NCI-H82 (cell line): ENCODE measurements around the gene MRPL53.
A peak's percentile ranks its signal among the peaks of the same experiment; 100 is the strongest.
"Not testable (repeated sequence)": the region's sequence is repeated elsewhere in the genome, so short reads cannot be mapped to it uniquely, and the experiment has no call there.

Experiments used
- DNase-seq: peaks from one replicate; lab custom pipeline; 2025; lab: John Stamatoyannopoulos, UW

MRPL53 gene

GRCh38 chr2:74502720-74503505 is 30.4 kb upstream of the MRPL53 start:
- peak; percentile 77 for DNase-seq

DNA sequence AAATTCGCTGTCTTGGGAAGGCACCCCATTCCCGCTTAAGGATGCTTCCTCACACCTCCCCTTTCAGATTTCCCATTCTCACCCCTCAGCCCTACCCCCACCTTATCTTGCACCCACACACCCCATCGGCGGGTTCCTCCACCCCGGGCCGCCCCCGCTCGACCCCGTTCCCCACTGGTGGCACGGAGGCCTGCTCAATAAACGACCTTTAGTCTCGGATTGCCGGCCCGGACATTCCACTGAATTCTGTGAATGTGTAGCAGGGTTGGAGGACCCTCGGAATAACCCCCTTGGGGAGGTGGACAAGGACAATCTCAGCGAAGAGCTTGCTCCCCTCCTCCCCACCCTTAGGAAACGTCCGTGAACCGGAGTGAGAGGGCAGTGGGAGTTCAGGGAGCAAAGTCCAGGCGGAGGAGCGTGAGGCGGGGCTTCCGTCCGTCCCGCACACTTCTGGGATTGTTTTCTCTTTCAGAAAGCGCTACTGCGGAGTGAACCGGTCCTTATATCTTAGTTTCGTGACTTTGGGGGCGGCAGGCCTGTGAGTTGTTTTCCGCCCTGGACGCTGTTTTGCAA is 29.8 kb upstream of the MRPL53 start:
- DNase-seq: no peak

- peak; percentile 95 for DNase-seq
Measured at GRCh38 chr2:74501335-74502071, 29.0 kb upstream of the MRPL53 start.

- no peak for DNase-seq
Measured at GRCh38 chr2:74500578-74500946, 28.1 kb upstream of the MRPL53 start.

DNA sequence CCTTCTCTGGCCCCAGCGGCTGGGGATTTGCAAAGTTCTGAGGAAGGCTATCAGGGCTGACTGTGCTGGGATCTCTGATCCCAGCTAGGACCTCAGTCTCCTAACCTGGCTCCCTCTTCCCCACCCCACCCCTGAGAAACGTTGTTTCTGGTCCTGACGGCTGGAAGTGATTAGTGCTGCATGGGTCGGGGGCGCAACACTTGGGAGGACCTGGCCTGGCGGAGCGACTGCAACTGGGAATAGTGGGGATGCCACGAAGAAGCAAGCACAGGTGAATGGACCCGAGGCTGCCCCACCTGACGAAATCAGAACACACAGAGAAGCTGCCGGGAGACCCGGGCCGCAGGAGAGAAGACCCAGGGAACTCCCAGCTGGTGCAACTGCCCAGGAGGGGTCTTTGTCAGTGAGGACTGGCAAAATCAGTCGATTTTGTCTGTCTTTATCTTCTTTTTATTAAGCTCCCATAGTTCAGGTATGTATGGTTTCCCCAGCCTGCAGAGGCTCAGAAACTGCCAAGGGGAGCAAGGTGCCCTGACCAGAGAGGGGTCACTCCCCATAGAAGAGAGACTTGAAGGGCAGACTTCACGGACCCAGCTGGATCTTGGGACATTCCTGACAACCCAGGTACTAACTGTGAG is 27.6 kb upstream of the MRPL53 start:
- no peak for DNase-seq

- DNase-seq: no peak
Measured at GRCh38 chr2:74499267-74499939, 26.9 kb upstream of the MRPL53 start, which contains the start of gene LBX2. Gene LBX2 (minus strand): TSS chr2:74499603. CDS start chr2:74499537, 66 bp downstream.

DNA sequence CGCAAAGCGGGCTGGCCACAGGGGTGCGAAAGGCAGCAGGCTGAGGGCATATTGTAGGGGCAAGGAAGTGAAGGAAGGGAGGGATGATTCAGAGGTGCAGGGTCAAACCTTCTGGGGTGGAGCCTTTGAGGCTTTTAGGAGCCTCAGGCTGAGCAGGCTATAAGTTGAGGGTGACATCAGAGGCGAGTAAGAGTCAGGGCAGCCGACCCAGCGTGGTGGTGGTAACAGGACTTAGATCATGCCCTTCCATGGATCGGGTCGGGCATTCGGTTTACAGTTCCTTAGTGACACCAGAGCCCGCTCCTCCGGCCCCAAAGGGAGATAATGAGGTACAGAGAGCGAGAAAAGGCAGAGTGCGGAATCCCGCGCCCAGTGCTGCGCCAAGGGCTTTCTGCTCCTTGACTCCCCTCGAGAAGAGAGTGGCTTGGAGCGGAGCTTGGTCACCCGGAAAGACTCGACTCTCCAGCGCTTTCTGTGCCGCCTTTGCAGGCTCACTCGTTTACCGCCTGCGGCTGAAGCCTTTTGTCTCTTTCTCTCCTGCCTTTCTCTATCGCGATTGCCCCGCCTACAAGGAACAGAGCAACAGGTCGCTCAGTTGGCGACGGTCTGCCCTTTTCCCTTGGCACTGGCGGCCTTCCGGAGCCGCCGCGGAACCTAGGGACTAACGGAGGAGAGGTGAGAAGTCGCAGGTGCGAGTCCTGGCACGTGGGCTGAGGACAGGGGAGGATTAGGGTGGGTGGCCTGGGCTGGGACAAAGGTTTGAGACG is 26.2 kb upstream of the MRPL53 start:
- no peak for DNase-seq

DNA sequence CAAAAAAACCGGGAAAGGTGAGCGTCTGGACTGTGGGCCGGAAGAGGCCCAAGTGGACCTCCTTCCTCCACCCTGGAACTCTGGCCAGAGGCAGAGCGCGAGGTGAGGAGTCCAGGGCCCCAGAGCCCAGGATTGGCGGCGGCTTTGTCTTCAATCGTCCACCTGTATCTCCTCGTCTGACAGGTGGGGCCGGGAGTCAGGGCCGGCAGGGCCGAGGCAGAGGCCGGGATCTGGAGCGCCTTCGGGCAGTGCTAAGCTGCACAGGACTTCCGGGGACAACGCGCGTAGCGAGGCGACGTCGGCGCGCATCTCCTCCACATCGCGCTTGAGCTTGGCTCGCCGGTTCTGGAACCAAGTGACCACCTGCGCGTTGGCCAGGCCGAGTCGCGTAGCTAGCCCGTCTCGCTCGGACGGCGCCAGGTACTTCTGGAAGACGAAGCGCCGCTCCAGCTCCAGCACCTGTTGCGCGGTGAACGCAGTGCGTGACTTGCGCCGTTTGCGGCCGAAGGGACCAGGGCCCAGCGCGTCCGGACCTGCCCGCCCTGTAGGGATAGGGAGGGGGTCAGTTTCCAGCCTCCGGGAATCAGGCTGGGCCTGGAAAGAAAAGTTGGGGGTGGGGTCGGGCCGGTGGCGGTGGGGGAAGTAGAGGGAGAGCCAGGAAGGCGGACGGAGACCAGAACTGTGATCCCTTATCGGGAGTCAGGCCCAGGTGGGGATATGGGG is 25.5 kb upstream of the MRPL53 start:
- no peak for DNase-seq

GRCh38 chr2:74496997-74497776 is 24.7 kb upstream of the MRPL53 start:
- DNase-seq: no peak

GRCh38 chr2:74495440-74495839 is 23.0 kb upstream of the MRPL53 start:
- no peak for DNase-seq

- no peak for DNase-seq
Measured at GRCh38 chr2:74493546-74493945, 21.1 kb upstream of the MRPL53 start.

- DNase-seq: no peak
Measured at GRCh38 chr2:74491648-74492544, 19.4 kb upstream of the MRPL53 start.

DNA sequence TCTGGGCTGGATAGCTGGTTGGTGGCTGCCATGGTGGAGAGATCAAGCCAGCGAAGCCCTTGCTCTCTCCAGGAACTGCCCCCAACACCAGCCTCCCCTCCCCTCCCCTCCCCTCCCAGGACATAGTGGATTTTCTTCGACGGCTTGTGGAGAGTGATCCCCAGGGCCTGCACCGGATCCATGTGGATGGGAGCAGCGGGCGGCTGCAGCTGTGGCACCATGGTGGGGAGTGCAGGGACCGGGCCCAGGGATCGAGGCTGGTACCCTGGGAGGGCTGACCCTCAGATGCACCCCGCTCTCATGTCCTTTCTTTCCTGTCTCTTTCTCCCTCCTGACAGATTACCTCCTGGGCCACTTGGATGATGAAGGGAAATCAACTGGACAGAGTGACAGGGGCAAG is 17.4 kb upstream of the MRPL53 start:
- DNase-seq: no peak

DNA sequence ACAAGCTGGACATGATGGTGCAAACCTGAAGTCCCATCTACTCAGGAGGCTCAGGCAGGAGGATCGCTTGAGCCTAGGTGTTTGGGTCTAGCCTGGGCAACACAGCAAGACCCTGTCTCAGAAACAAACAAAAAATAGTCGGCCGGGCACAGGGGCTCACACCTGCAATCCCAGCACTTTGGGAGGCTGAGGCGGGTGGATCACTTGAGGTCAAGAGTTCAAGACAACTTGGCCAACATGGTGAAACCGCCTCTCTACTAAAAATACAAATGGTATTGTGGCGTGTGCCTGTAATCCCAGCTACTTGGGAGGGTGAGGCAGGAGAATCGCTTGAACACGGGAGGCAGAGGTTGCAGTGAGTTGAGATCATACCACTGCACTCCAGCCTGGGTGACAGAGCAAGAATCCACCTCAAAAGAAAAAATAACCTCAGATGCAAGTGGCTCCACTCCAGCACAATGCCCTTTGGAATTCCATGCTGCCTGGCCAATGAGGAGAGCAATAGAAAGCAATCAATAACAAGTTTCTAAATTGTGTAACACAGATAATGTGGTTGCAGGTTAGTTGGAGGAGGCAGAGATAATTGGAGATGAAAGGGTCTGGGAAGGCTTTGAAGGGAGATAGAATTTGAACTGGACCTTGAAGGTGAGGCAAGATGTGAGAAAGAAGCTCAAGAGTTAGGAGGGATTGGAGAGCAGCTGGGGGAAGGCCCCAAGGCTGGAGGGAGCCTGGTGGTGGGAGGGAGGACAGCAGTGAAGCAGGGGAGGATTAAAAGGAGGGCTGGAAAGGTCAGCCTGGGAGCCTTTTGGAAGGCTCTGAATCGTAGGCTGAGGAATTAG is 16.4 kb upstream of the MRPL53 start:
- DNase-seq: peak; percentile 92

- no peak for DNase-seq
Measured at GRCh38 chr2:74486141-74486540, 13.7 kb upstream of the MRPL53 start.

GRCh38 chr2:74483675-74484164 is 11.2 kb upstream of the MRPL53 start:
- DNase-seq: not testable (repeated sequence)
